GM18907 (cell line): ENCODE data around the gene TNPO3.
"Not testable (repeated sequence)": the region's sequence is repeated elsewhere in the genome, so short reads cannot be mapped to it uniquely, and the experiment has no call there.

Experiments
- ATAC-seq: cut with Tn5 transposase; IDR thresholded peaks from one replicate; pipeline ENCODE4 v1.9.1; 2021; ENCODE audit warnings: mild to moderate bottlenecking, moderate library complexity; ENCODE audit not compliant: unreplicated experiment

The TNPO3 gene

GRCh38 chr7:128968624-128969023 lies 86.3 kb downstream of the TNPO3 start:
- ATAC-seq: no peak

GRCh38 chr7:128963327-128963757 lies 91.6 kb downstream of the TNPO3 start:
- ATAC-seq: peak; percentile 72

- peak; percentile 30 for ATAC-seq
Measured at GRCh38 chr7:128962899-128963298, 92.0 kb downstream of the TNPO3 start.

GRCh38 chr7:128961030-128961659 lies 93.8 kb downstream of the TNPO3 start:
- ATAC-seq: no peak

- no peak for ATAC-seq
Measured at GRCh38 chr7:128959296-128959695, 95.6 kb downstream of the TNPO3 start.

GRCh38 chr7:128955981-128956380 lies 98.9 kb downstream of the TNPO3 start:
- ATAC-seq: no peak

- ATAC-seq: peak; percentile 65
Measured at GRCh38 chr7:128954830-128955802, 99.8 kb downstream of the TNPO3 start.

GRCh38 chr7:128954150-128954549 lies 100.8 kb downstream of the TNPO3 start:
- no peak for ATAC-seq

- no peak for ATAC-seq
Measured at GRCh38 chr7:128951296-128951695, 103.6 kb downstream of the TNPO3 start.

GRCh38 chr7:128948976-128949760 lies 105.7 kb downstream of the TNPO3 start:
- ATAC-seq: no peak

- no peak for ATAC-seq
Measured at GRCh38 chr7:128948312-128948973, 106.5 kb downstream of the TNPO3 start.

- ATAC-seq: no peak
Measured at GRCh38 chr7:128947854-128948253, 107.1 kb downstream of the TNPO3 start.

- no peak for ATAC-seq
Measured at GRCh38 chr7:128946936-128947830, 107.7 kb downstream of the TNPO3 start.

- no peak for ATAC-seq
Measured at GRCh38 chr7:128945668-128946366, 109.1 kb downstream of the TNPO3 start.

GRCh38 chr7:128944487-128945236 lies 110.2 kb downstream of the TNPO3 start:
- ATAC-seq: no peak

GRCh38 chr7:128943251-128943650 lies 111.7 kb downstream of the TNPO3 start:
- ATAC-seq: not testable (repeated sequence)

- no peak for ATAC-seq
Measured at GRCh38 chr7:128941946-128942526, 112.9 kb downstream of the TNPO3 start.

- no peak for ATAC-seq
Measured at GRCh38 chr7:128941323-128941890, 113.5 kb downstream of the TNPO3 start.
